Natural killer cell (primary cell): Measurements from ENCODE around the gene HERPUD2. TPM values are rescaled to one million over a fixed set of nuclear protein-coding genes. Genes with fewer than 3 reads are reported as not detected.
"Not testable (repeated sequence)": the region's sequence is repeated elsewhere in the genome, so short reads cannot be mapped to it uniquely, and the experiment has no call there.

Experiments
- ATAC-seq, 3 donors: fragments of 150-1000 bp in 2 of 3; fragments of 200-7000 bp in 1 of 3; cut with Tn5 transposase; 1 replicate in 1 of 3; 2 replicates in 2 of 3; pipeline ENCODE4 v1.10.0; 2021; ENCODE audit warnings: mild to moderate bottlenecking in 2 of 3, moderate library complexity in 2 of 3
- DNase-seq, 2 donors: peaks; one replicate each; pipeline versions ENCODE4 v3.0.0 to v3.0.0-alpha.2; 2013 to 2021; ENCODE audit warnings: mixed read lengths in 1 of 2
- H3K27ac ChIP-seq: one replicate; pipeline ENCODE4 v1.5.1; 2013; ENCODE audit warnings: mild to moderate bottlenecking, low read length
- H3K27me3 ChIP-seq: one replicate; pipeline ENCODE4 v1.6.1; 2013; ENCODE audit warnings: low read length; ENCODE audit not compliant: control insufficient read depth, insufficient read depth
- H3K36me3 ChIP-seq: one replicate; pipeline ENCODE4 v1.6.1; 2013; ENCODE audit warnings: low read length; ENCODE audit not compliant: control insufficient read depth, insufficient read depth
- H3K4me1 ChIP-seq: one replicate; pipeline ENCODE4 v1.6.1; 2013; ENCODE audit warnings: low read length; ENCODE audit not compliant: control insufficient read depth, insufficient read depth
- H3K4me3 ChIP-seq: one replicate; pipeline ENCODE4 v1.5.1; 2013; ENCODE audit warnings: low read length
- H3K9me3 ChIP-seq: one replicate; pipeline ENCODE4 v1.6.1; 2013; ENCODE audit warnings: low read length; ENCODE audit not compliant: control insufficient read depth, insufficient read depth
- H3K27ac Mint-ChIP-seq, 2 donors: one replicate each; pipeline ENCODE4 v1.8.0; 2022; ENCODE audit warnings: mild to moderate bottlenecking in 2 of 2, mixed read lengths in 2 of 2, moderate library complexity in 1 of 2
- H3K27me3 Mint-ChIP-seq, 2 donors: one replicate each; pipeline ENCODE4 v1.8.0; 2022; ENCODE audit warnings: low read depth in 2 of 2, mixed read lengths in 2 of 2
- H3K36me3 Mint-ChIP-seq: one replicate; pipeline ENCODE4 v1.8.0; 2022; ENCODE audit warnings: mixed read lengths
- H3K4me1 Mint-ChIP-seq, 2 donors: one replicate each; pipeline ENCODE4 v1.8.0; 2022; ENCODE audit warnings: mixed read lengths in 2 of 2
- H3K4me3 Mint-ChIP-seq: one replicate; pipeline ENCODE4 v1.8.0; 2022; ENCODE audit warnings: mild to moderate bottlenecking, moderate library complexity, mixed read lengths
- H3K9me3 Mint-ChIP-seq, 2 donors: one replicate each; pipeline ENCODE4 v1.8.0; 2022; ENCODE audit warnings: mixed read lengths in 2 of 2
- WGBS: methylation state at CpG from one replicate; pipeline ENCODE4 v1.1.7; 2013; ENCODE audit warnings: missing lambda C conversion rate; ENCODE audit not compliant: insufficient coverage; 5-methylcytosine and 5-hydroxymethylcytosine counted together
- intact Hi-C: fragments of 100-400 bp; cut with micrococcal nuclease; formaldehyde crosslinking; loops from one replicate; pipeline ENCODE4 v1.14.2; 2022
- total RNA-seq, 4 donors: library from RNA; stranded (reverse); fragments of 120-200 nt in 1 of 4; gene quantifications; one replicate each; pipeline versions ENCODE4 v1.2.3 to v1.2.4, GENCODE V29; 2013 to 2022
- TF ChIP-seq, protein P1 (sequence below): fragments of 200-600 bp; IDR thresholded peaks from one replicate; pipeline ENCODE4 v1.8.0; 2022; ENCODE audit warnings: antibody characterized with exemption

Gene HERPUD2
- total RNA-seq, 3 donors from 2014 or later (not counting 1 experiment from before 2014, with no cell fraction given), result 103 to 112 (median 111) TPM

DNA sequence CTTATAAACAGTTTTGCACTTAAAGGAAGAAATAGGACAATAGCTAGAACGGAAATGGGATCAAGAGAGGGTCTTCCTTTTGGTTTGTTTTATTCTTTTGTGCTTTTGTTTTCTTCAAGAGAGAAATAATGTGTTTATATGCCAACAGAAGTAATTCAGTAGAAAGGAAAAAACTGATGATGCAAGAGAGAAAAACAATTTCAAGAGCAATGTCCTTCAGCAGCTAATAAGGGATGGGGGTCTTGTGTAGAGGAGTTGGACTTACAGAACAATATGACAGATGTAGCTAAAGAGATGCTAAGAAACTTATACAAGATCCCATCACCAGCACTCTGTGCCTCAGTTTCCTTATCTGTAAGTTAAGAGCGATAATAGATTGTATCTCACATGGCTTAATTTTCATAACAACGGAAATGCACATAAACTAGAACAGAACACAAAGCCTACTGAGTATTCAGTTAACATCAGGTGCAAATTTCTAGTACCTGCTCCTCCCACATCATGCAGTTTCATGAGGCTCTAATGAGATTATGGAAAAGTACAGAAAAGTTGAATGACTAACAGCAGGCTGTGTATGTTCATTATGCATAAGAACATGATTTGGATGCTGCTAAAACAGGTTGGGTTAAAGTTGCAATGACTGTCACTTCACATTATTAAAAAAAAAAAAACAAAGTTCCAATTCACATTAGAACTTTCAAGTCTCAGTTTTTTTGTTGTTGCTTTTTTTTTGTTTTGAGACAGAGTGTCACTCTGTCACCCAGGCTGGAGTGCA is 17.2 kb downstream of the HERPUD2 start:
- H3K27me3 Mint-ChIP-seq, result no peaks in the 10 kb centered on the region
- Histone ChIP-seq H3K27me3 (no peaks in the 10 kb centered on the region), H3K36me3 (peaks cover under 1% of the 10 kb centered on the region), H3K9me3 (no peaks in the 10 kb centered on the region), H3K4me3 (no peak overlapping the region), H3K27ac (no peak overlapping the region), H3K4me1 (peaks cover 9% of the 10 kb centered on the region)
- H3K9me3 Mint-ChIP-seq, result no peaks in the 10 kb centered on the region
- DNase-seq (no peak), ATAC-seq (no peak)
- TF ChIP-seq, protein P1, sequence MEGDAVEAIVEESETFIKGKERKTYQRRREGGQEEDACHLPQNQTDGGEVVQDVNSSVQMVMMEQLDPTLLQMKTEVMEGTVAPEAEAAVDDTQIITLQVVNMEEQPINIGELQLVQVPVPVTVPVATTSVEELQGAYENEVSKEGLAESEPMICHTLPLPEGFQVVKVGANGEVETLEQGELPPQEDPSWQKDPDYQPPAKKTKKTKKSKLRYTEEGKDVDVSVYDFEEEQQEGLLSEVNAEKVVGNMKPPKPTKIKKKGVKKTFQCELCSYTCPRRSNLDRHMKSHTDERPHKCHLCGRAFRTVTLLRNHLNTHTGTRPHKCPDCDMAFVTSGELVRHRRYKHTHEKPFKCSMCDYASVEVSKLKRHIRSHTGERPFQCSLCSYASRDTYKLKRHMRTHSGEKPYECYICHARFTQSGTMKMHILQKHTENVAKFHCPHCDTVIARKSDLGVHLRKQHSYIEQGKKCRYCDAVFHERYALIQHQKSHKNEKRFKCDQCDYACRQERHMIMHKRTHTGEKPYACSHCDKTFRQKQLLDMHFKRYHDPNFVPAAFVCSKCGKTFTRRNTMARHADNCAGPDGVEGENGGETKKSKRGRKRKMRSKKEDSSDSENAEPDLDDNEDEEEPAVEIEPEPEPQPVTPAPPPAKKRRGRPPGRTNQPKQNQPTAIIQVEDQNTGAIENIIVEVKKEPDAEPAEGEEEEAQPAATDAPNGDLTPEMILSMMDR, result no peak
- 100% methylated on average over 2 of the region's 3 CpGs for WGBS
- peaks cover 66 to 67% of the 10 kb centered on the region in 2 donors for H3K4me1 Mint-ChIP-seq
- peak overlapping the region; percentile 64 to 77 for H3K27ac Mint-ChIP-seq
- no peaks in the 10 kb centered on the region for H3K36me3 Mint-ChIP-seq
- H3K4me3 Mint-ChIP-seq, result no peak overlapping the region
- intact Hi-C loops, result no loop called here

DNA sequence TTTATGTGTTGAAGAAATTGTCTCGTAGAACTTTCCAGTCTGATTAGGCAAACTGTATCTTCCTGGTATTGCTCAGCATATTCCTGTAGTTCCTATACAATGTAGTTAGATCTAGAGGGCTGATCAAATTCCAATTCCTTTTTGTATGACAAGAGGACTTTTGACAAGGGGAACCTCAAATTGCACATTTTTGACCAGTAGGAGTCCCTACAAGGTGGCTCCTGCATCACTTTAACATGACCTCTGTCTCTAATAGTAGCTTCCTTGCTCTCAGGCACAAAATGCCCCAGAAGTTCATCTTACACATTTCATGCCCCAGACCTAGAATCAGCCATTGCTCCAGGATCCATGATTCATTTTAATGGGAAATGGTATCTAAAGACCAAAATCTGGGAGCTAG is 18.7 kb downstream of the HERPUD2 start:
- TF ChIP-seq, protein P1, result no peak
- H3K36me3 ChIP-seq, result peaks cover 2% of the 10 kb centered on the region
- Mint-ChIP-seq H3K4me1 (peaks cover 63 to 65% of the 10 kb centered on the region in 2 donors), H3K36me3 (no peaks in the 10 kb centered on the region), H3K4me3 (no peak overlapping the region), H3K9me3 (no peaks in the 10 kb centered on the region), H3K27ac (peak overlapping the region; percentile 57 to 77), H3K27me3 (no peaks in the 10 kb centered on the region)
- ATAC-seq (peak in 1 of 3 donors; percentile 46), DNase-seq (peak in 1 of 2 donors; percentile 40)
- H3K4me1 ChIP-seq, result peaks cover 6% of the 10 kb centered on the region
- whole genome bisulfite sequencing, result no CpG with 5 or more reads among the region's 1 CpG
- H3K4me3 ChIP-seq, result no peak overlapping the region
- intact Hi-C loops, result no loop called here
- no peaks in the 10 kb centered on the region for H3K27me3 ChIP-seq
- H3K9me3 ChIP-seq, result no peaks in the 10 kb centered on the region
- no peak overlapping the region for H3K27ac ChIP-seq

DNA sequence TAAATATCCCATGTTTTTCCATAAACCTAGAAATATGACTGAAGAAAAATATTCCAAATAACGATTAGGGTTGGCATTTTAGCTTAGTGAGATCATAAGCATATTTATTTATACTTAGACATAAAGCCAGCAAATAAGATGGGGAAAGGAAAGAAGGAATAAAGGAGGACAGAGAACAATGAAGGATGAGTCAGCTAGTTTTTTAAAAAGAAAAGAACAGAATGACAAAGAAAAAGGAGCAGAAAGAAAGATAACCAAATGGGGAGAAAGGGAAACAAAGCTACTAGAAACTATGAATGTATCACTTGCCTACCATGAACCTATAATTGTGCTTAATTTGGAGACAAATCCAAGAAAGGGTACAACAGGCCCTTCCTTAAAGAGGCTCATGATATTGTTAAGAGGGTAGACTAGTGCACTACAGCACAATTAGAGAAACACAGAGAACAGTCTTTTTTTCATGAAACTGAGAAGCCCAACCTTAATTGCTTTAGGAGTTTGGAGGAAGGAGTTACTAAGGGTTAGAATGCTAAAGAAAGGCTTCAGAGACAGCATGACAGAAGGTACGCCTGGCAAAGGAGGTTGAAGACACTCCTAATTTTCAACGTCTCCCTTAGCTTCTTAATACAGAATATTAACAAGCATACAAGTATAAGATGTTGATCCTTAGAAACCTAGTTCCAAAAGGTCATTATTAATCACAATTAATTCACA is 23.9 kb downstream of the HERPUD2 start:
- Mint-ChIP-seq H3K4me3 (no peak overlapping the region), H3K27ac (peak overlapping the region; percentile 9 to 34), H3K36me3 (peaks cover 11% of the 10 kb centered on the region)

DNA sequence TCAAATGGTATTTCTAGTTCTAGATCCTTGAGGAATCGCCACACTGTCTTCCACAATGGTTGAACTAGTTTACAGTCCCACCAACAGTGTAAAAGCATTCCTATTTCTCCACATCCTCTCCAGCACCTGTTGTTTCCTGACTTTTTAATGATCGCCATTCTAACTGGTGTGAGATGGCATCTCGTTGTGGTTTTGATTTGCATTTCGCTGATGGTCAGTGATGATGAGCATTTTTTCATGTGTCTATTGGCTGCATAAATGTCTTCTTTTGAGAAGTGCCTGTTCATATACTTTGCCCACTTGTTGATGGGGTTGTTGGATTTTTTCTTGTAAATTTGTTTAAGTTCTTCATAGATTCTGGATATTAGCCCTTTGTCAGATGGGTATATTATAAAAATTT is 34.5 kb downstream of the HERPUD2 start:
- H3K4me3 Mint-ChIP-seq, DNase-seq, H3K36me3 Mint-ChIP-seq, intact Hi-C loops, H3K9me3 Mint-ChIP-seq, ATAC-seq, H3K4me1 ChIP-seq, H3K27ac ChIP-seq, H3K4me3 ChIP-seq, H3K27me3 ChIP-seq, H3K27me3 Mint-ChIP-seq, H3K9me3 ChIP-seq: not testable (repeated sequence)
- H3K4me1 Mint-ChIP-seq, result peaks cover 38 to 52% of the 10 kb centered on the region in 2 donors
- WGBS, result 100% methylated on average over 3 of the region's 4 CpGs
- peak overlapping the region in 1 of 2 donors; percentile 33 for H3K27ac Mint-ChIP-seq
- H3K36me3 ChIP-seq, result peaks cover 14% of the 10 kb centered on the region

More for the DNA sequence above, 23.9 kb downstream of the HERPUD2 start:
- TF ChIP-seq, protein P1, result no peak
- Mint-ChIP-seq H3K4me1 (peaks cover 44 to 46% of the 10 kb centered on the region in 2 donors), H3K9me3 (no peaks in the 10 kb centered on the region), H3K27me3 (no peaks in the 10 kb centered on the region)
- Histone ChIP-seq H3K27me3 (no peaks in the 10 kb centered on the region), H3K4me1 (no peaks in the 10 kb centered on the region), H3K36me3 (peaks cover 34% of the 10 kb centered on the region), H3K9me3 (no peaks in the 10 kb centered on the region), H3K27ac (no peak overlapping the region), H3K4me3 (no peak overlapping the region)
- ATAC-seq, result no peak
- no peak for DNase-seq
- intact Hi-C loops, result no loop called here
- WGBS, result 100% methylated on average over 1 of the region's 3 CpGs
